Transverse colon (tissue), 3 donors: ENCODE data around the gene XPNPEP3.

ENCODE experiments used
- CTCF ChIP-seq, 5 experiments: fragments of 200-600 bp in 3 of 5; fragments of 450-650 bp in 2 of 5; sonication (generic) in 3 of 5; IDR thresholded peaks; 1 replicate in 2 of 5; 2 replicates in 3 of 5; pipeline ENCODE4 v1.5.1; 2016 to 2017; ENCODE audit warnings: antibody characterized with exemption in 5 of 5, inconsistent platforms in 3 of 5, mild to moderate bottlenecking in 2 of 5, moderate library complexity in 1 of 5
- EP300 ChIP-seq: sonication (generic); formaldehyde crosslinking; IDR thresholded peaks from one replicate; pipeline ENCODE4 v1.6.1; 2017; ENCODE audit warnings: antibody characterized with exemption, low read depth
- POLR2A ChIP-seq: fragments of 450-650 bp; IDR thresholded peaks from one replicate; pipeline ENCODE4 v1.6.1; 2016; ENCODE audit warnings: antibody characterized with exemption, mild to moderate bottlenecking, moderate library complexity

- TF ChIP-seq CTCF (IDR thresholded peaks at IDR 0.05) (no peak), EP300 (no peak), POLR2A (no peak)
Observed at GRCh38 chr22:40817737-40818136, 39.2 kb upstream of the XPNPEP3 start.
